GM12865 (cell line): Measurements from ENCODE around the gene ADCY1.
"Not testable (repeated sequence)": the region's sequence is repeated elsewhere in the genome, so short reads cannot be mapped to it uniquely, and the experiment has no call there.

ENCODE experiments used
- DNase-seq: peaks from one replicate; pipeline ENCODE4 v3.0.0; 2010; ENCODE audit warnings: low read depth
- H3K4me3 ChIP-seq: 2 replicates; pipeline ENCODE4 v1.5.1; 2011; ENCODE audit warnings: mild to moderate bottlenecking, low read depth, low read length, control low read depth
- TF ChIP-seq, protein P1 (sequence below): IDR thresholded peaks from 2 replicates; pipeline ENCODE4 v1.5.1; 2011; ENCODE audit warnings: low read length, control low read depth, low read depth, inconsistent platforms; ENCODE audit not compliant: insufficient read depth; ENCODE audit errors: missing control alignments

The ADCY1 gene

GRCh38 chr7:45761545-45762205, 187.5 kb downstream of the ADCY1 start:
- not testable (repeated sequence) for H3K4me3 ChIP-seq, DNase-seq

- H3K4me3 ChIP-seq, DNase-seq: not testable (repeated sequence)
Measured at GRCh38 chr7:45762225-45762994, 188.2 kb downstream of the ADCY1 start.

GRCh38 chr7:45768516-45769394, 194.6 kb downstream of the ADCY1 start:
- TF ChIP-seq, protein P1, sequence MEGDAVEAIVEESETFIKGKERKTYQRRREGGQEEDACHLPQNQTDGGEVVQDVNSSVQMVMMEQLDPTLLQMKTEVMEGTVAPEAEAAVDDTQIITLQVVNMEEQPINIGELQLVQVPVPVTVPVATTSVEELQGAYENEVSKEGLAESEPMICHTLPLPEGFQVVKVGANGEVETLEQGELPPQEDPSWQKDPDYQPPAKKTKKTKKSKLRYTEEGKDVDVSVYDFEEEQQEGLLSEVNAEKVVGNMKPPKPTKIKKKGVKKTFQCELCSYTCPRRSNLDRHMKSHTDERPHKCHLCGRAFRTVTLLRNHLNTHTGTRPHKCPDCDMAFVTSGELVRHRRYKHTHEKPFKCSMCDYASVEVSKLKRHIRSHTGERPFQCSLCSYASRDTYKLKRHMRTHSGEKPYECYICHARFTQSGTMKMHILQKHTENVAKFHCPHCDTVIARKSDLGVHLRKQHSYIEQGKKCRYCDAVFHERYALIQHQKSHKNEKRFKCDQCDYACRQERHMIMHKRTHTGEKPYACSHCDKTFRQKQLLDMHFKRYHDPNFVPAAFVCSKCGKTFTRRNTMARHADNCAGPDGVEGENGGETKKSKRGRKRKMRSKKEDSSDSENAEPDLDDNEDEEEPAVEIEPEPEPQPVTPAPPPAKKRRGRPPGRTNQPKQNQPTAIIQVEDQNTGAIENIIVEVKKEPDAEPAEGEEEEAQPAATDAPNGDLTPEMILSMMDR = peak; percentile 4
- DNase-seq = peak; percentile 98

GRCh38 chr7:45769626-45770025, 195.5 kb downstream of the ADCY1 start:
- DNase-seq = not testable (repeated sequence)
- H3K4me3 ChIP-seq = peak overlapping the region; percentile 85

More at GRCh38 chr7:45768516-45769394, 194.6 kb downstream of the ADCY1 start:
- peak overlapping the region; percentile 85 for H3K4me3 ChIP-seq
